HL-60/S4 treated with phorbol 12-myristate 13-acetate at 8.2 ng/mL for 4 days and 3 days (cell line): ENCODE results near the gene SLC35E1.

ENCODE experiments used
- in situ Hi-C: fragments of 300-500 bp; cut with MboI; formaldehyde crosslinking; loops from 2 replicates; pipeline ENCODE4 v1.15.0; 2022; ENCODE audit warnings: low sequenced_read_pairs

SLC35E1 gene

DNA sequence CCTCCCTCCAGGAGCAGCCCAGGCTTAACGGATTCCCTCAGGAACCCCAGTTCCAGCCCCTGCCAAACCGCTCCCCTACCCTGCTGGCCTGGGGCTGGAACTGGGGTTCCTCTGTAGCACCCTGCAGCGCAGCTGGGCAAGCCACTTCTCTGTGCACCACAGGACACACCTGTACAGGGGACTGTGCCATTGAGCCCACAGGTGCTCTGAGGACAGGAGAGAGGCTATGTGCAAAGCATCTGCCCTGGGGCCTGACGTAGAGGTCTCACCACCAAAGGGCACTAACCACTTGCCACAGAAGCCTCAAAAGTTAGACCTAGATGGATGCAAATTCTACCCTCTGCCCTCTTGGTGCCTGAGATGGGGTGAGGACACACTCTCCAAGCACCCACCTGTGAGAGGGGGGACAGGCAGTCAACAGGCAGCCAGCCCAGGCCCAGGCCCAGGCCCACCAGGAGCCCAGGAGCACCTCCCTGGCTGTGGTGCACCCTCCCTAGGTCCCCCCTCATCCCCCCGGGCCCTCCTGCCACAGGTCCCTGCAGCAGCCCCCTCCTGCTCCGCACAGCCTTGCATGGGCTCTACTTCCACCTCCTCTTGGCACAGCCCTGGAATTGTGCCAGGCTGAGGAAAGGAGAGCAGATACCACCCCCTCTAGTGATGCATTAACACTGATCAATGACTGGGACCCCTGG, 27.6 kb upstream of the SLC35E1 start:
- in situ Hi-C loops: no loop called here

DNA sequence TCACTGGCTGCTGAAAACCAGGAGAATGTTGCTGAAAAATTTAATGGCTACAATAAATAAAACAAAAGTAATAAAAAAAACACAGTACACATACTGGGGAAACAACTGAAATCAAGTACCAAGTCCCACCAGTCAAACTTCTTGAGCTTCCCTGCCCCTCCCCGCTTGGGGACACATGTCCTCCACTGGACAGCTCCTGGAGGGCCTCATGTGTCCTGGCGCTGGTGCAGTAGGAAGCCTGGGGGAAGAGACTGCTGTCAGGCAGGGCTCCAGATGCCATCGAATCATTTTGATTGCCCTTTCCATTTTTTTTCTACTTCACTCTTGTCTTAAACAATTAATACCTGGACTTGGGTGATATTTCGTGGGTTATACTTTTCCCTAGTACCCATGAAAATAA, 26.6 kb upstream of the SLC35E1 start:
- in situ Hi-C loops: no loop called here

DNA sequence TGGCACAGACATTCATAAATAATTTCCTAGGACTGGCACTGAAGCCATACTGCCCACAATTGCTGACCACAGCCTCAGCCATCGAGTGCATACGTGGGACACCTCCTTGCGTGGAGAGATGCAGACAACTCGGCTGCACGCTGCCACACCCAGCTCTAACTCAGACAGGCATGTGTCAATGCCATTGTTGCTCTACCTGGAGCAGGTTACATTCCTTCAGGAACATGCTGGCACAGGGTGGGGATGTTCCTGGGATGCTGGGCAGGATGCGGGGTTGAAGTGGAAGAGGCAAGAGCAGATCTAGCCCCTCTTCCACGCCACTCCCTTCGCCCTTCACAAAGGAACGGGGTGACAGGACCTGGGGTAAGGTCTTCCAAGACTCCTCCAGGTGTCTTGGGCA, 24.2 kb upstream of the SLC35E1 start:
- in situ Hi-C loops: no loop called here

DNA sequence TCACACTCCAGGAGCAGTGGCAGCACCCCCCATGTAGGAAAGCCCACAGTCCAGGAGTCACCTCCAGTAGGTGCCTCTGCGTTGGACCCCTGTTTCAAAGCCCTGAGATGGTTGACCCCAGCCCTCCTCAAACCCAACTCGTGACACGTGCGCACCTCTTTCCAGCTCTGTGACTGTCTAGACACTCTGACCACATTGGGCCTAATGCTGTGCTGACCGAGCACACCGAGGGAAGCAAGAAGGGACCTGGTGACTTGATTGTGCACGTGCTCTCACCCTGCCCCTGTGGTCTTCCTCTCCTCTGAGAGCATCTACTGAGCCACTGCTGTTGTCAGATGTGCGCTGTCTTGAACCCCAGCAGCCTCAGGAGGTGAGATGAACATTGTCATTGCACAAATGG, 22.9 kb upstream of the SLC35E1 start:
- in situ Hi-C loops: no loop called here

DNA sequence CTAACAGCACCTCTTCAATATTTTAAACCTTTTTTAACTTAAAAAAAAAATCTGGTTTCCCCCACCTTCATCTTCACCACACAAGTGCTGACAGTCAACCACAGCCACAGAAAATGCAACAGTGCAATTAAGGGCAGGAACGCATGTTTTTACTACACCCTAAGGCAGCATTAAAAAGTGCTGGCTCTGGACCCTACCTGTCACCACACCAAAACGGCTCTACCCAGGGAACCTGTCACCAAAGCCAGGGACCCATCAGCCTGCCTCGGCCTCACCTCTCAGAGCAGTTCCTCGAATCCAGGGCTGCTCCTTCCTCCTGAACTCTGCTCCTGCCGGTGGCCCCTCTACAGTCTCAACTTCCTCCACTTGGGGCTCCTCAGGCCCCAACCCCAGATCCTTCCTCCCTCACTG, 22.5 kb upstream of the SLC35E1 start:
- in situ Hi-C loops: no loop called here

DNA sequence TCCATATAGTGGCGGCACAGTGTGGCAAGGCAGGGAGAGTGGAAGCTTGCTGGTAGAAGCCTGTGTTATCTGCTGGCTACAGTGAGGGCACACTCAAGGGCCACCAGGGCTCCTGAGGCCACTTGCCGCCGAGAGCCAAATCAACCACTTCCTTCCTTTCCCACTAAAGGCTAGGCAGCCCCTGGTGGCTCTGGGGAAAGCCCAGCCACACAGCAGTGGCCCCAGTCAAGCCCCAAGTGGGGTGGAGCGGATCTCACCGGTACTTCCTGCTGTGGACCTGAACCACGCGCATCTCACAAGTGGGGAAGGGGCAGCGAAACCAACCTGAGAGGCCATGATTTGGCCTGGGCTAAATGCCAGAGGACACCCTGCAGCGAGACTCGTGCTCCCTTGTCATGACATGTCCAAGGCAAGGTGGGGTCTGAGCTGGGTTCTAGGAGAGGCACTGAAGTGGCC, 21.9 kb upstream of the SLC35E1 start:
- in situ Hi-C loops: no loop called here

DNA sequence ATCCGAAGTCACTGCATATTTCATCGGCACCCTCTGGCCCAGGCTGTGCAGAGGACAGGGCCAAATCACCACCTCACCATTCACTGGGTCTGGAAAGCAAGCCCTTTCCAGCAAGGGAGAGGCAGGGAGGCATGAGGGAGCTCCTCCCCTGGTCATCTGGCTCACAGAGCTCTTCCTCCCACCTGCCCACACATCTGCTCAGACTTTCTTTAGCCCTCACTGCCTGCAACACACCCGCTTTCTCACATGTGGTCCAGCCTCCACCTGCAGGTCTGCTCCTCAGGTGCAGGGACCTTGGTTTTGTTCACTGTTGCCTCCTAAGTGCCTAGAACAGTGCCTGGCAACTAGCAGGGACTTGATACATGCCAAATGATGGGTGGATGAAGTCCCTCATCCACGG, 21.0 kb upstream of the SLC35E1 start:
- in situ Hi-C loops: no loop called here

DNA sequence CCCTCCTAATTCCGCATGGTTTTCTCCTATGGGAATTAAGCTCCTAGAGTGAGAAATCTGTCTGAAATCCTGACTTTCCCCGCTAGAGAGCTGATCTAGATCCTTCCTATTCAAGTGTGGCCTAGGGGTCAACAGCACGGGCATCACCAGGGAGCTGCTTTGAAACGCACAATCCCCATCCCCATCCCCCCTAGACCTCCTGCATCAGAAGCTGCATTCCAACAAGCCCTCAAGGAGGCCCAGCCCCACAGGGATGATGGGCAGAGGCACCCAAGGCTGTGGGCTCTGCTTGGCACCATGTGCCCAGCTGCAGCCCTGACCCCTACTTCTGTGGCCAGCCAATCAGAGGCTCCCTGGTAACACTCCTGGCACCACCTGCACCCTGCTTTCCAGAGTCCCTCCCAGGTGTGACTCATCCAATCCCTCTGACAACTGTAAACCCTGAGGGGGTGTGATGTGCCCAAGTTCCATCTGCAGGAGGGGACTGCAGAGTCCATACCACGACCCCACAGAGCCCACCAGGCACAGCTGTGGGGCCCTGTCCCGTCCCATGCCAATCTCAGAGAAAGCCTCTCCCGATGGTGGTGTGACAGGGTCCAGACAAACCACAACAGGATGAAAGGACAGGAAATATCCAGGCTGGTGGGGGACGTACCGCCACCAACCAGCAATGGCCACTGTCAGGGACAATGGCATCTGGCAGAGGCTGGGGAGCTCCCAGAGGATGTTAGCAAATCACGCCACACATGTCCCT, 19.8 kb upstream of the SLC35E1 start:
- in situ Hi-C loops: no loop called here

DNA sequence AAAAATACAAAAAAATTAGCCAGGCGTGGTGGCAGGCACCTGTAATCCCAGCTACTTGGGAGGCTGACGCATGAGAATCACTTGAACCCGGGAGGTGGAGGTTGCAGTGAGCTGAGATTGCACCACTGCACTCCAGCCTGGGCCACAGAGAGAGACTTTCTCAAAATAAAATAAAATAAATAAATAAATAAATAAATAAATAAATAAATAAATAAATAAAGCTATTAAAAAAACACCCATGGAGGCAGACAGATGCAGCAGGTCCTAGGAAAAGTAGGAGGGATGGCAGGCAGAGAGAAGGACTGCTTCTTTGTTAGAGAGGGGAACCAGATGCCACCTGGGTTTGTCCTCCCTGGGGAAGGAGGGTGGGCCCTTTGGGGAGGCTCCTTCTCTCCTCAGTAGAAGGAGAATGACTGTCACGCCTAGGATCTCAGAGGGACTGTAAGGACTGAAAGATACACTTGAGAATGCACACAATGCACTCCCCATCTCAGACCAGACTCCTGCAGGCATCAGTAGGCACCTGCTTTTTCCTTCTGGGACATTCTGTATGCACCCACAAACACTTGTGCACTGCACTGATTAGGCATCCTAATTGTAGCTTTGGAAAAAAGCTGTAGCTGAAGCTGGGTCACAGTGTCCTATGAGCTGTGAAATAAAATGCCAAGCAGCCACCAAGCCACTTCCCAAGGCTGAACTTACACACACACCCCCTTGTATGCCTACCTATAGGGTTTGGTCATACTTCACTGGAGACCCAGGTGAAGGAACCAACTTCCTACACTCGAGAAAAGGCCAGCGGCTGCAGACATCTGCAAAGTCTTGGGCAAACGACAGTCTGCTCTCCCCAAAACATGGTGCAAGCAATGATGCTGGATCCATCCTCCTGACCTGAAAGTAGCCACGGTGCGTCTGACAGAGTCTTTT, 18.9 kb upstream of the SLC35E1 start:
- in situ Hi-C loops: no loop called here

DNA sequence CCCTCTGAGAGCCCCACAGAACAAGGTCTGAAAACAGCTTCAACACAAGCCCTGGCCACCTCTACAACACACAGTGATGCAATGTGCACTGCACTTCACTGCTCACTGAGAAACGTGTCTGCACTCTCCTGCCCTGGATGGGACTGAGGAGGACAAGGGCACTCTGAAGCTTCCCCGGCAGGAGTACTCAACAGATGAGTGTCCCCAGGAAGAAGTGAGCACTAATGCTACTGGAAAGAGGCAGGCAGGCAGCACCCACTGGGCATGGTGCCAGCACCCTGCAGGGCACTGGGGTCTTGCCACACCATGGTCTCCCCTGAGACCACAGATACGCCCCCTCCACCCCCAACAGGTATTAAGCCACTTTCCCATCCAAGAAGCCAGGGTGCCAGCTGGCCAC, 17.7 kb upstream of the SLC35E1 start:
- in situ Hi-C loops: no loop called here

DNA sequence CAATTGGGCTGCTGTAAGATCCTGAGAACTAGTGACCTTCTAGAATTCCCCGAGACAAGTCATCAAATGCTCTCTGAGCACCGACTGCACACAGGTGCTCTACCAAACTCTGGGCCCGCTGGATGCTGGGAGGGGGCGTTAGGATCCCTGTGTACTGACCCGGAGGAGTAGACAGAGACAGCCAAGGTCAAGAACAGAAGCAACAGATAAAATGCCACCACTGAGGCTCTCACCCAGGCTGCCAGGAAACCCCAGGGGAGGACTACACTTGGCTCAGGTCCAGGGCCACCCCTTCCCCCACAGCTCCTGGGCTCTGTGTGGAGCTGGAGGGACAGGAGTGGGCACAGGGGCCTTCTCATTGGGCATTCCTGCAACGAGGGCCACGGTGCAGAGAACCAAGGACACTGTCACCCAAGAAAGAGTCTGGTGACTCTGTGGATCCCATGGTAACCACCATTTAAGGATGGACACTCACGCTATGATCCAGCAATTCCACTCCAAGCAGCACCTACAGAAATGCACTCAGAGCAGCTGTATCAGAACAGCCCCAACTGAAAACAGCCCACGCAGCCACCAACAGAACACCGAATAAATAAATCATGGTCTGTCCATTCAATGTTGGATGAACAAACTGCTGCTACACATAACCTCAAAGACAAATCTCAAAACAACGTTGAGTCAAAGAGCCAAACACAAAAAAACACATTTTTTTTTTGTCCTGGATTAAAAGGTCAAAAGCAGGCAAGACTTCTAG, 16.8 kb upstream of the SLC35E1 start:
- in situ Hi-C loops: no loop called here

DNA sequence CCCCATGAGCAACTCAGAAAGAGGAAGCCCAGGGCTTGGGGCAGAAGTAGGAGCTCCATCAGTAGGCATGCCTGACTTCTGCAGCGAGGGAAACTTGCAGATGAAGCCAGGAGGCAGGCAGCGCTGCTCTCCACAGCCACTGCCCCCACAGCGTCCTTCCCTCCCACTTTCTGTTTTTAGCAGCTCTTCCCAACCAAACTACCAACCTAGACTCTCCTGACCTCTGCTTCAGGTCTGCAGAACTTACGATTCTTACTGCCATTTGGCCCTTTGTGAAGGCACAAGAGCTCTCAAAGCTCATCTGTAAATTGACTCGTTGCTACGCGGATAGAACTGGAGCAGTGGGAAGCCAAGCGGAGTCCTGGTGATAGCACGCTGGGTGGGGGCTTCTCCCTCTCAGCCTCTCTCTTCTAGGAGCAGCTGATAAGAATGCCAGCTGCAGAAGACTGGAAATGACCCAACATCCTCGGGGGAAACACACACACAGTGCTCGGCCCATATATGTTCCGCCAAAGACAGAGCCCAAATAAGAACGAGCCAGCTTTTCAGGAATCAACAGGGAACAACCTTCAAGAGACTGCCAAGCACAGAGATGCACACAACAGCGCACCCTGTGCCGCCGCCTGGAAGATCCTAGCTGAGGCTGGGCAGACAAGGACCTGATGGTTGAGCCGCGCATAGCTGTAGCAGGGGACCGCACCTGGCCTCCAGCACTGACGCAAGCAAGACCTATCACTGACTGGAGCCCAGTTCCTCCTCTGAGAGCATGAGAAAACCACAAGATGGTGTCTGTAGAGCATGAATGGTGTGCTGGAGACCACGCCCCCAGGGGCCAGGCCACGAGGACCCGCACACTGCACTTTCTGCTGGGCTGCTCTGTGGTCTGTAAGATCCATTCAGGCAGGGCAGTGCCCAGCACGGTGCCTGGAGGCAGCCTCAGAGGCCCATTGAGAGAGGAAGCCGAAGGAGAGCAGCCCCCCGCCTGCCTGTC, 15.9 kb upstream of the SLC35E1 start:
- in situ Hi-C loops: no loop called here

DNA sequence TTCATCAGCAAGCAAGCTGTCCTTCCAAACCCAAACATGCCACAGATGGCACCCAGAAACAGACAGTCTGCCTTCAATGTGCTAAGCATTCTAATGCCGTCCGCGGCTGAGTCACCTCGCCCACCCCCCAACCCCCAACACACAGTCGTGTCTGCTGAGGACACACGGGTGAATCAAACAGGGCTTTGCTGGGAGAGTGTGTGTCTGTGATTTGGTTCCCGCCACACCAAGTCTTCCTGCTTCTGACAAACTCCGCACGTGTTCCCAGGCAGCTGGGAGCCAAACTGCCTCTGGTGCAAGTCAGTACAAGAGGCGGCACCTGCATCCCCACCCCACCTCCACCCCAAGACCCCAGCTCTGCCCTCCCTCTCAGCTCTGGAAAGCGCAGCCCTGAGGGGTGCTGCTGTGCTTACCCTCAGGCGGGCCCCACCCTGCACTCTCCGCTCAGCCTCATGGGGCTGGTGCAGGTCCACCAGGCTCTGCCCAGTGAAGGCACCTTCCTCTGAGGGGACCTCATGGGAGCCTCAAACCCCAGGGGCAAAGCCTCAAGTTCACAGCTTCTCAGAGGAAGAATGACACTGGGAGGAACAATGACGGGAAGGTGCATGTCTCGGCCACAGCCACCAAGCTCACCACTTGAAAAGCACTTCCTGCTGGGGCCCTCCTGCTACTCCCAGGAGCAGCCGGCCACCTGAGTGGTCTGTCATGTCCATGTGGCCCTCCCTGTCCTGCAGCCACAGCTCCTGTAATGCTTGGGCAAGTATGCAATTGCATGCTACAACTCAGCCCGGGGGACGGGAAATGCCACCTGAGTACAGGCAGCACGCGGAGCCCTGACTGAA, 15.0 kb upstream of the SLC35E1 start:
- in situ Hi-C loops: no loop called here

DNA sequence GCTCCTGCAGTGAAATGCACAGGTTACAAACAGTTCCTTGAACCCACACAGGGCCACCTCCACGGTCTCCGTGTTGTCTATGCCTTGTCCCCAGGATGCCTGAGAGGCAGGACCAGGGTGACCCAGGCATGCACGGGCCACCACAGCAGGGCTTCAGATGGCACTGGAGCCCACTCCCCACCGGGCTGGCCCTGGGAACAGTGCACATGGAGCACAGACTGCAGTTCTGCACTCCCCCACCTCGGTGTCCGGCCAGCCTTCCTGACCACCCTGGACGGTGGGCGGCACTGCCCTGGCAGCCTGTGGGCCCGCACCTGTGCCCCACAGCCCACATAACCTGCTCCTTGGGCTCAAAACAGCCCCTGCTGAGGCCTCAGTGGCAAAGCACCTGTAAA, 14.3 kb upstream of the SLC35E1 start:
- in situ Hi-C loops: no loop called here

DNA sequence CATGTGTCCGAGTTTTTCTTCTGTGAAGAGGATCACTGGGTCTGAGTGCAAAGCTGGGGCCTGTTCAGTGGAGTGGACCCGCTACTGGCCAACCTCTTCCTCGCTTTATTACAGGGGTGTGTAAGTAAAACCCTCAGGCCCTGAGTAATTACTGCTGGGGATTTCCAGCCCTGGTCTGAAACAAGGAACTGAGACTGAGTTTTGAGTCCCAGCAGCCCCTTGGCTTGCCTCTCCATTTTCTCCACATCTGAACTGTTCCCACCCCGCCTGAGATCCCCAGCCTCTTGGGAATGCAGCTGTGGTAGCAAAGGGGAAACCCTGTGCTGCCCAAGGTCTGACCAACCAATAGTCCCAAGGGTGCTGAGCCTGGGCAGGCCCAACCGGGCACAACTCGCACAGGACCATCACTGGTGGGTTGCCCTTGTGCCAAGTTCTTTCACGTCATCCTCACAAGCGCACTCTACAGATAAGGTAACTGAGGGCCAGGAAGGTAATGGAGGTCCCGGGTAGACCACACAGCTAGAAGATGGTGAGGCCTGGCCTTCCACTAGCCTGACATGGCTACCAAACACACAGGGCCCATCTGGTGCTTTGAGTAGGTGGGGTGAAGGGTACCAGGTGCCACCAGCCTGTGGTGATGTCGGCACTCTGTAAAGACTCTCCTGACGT, 13.7 kb upstream of the SLC35E1 start:
- in situ Hi-C loops: no loop called here

DNA sequence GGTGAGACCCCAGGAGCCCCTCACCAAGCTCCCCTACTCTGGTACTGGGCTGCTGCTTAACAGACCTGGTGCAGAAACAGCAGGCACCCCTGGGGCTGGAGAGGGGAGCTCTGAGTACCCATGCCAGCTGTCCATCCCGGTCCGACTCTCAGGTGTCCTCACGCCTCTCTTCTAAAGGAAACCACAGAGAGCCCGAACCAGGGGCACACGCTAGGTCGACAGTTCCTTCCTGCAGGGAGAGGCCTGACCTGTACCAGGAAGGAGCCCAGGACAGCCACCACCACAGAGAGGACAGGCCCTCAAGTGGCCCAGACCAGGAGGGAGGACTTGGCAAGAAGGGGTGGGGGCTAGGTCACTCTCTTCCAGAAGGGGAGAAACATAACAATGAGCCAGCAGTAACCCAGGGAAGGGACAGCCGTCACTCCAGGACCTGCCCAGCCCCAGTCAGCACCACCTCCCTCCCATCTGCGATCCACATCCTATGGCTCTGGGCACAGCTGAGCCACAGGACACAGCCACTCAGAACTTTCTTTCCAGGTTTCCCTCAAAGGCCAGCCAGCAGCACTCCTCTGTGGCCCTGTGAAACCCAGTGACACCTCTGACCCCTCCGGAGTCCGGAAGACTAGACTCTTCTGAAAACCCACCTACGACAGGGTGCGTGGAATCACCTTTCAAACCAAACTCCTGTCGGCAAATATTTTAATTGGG, 13.0 kb upstream of the SLC35E1 start:
- in situ Hi-C loops: no loop called here

DNA sequence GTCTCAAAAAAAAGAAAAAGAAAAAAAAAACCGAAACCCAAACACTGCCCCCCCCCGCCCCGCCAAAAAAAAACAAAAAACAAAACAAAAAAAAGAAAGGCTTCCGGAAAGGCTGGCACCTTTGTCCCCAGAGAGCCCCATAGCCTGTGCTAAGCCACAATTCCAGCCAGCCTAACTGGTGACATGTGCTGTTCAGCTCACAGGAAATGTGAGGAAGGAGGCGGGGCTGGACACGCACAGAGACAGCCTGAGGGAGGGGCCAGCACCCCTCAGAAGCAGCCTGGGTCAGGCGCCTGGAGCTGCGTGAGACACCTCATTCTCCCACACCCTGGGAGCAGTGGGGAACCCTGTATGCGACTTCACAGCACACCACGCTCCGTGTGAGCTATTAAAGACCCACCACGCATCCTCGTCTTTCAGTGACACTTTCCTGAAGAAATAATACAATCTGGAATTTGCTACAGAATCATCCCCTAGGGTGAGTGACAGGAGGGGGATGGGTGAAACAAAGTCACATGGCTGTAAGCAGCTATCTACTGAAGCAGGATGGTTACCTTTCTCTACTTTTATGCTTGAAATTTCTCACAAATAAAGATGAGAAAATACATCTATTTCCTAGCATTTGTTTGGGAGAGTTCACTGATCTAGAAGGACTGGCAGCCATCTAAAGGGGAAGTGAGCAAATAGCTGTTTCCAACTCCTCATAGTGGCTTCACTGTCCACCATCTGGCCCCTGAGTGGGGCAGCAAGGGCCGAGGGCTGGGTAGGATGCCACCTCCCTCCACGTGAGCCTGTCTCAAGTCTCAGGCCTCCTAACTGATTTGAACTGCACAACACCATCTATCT, 12.3 kb upstream of the SLC35E1 start:
- in situ Hi-C loops: no loop called here
